GM10266 (cell line): Measurements from ENCODE around the gene SPPL3.

Experiments used
- DNase-seq: peaks from one replicate; pipeline ENCODE4 v3.0.0; 2012; ENCODE audit errors: extremely low spot score
- CTCF ChIP-seq: IDR thresholded peaks from 2 replicates; pipeline ENCODE4 v1.5.1; 2012; ENCODE audit warnings: mild to moderate bottlenecking, low read depth; ENCODE audit not compliant: control insufficient read depth, insufficient read depth; ENCODE audit errors: missing control alignments

The SPPL3 gene

GRCh38 chr12:120739031-120739762, 165.0 kb downstream of the SPPL3 start:
- DNase-seq = peak; percentile 35
- TF ChIP-seq CTCF = no peak

- no peak for DNase-seq
- no peak for TF ChIP-seq CTCF
Observed at GRCh38 chr12:120738252-120739030, 165.7 kb downstream of the SPPL3 start.

- peak; percentile 49 for DNase-seq
- peak; percentile 5 for TF ChIP-seq CTCF
Observed at GRCh38 chr12:120737557-120738251, 166.5 kb downstream of the SPPL3 start.

- no peak for DNase-seq
- no peak for TF ChIP-seq CTCF
Observed at GRCh38 chr12:120736404-120737331, 167.5 kb downstream of the SPPL3 start.

- no peak for TF ChIP-seq CTCF
- DNase-seq = no peak
Observed at GRCh38 chr12:120735181-120735580, 169.0 kb downstream of the SPPL3 start.

- TF ChIP-seq CTCF = no peak
Observed at GRCh38 chr12:120734210-120734609, 169.9 kb downstream of the SPPL3 start.

More at GRCh38 chr12:120734210-120734609, 169.9 kb downstream of the SPPL3 start:
- DNase-seq = no peak
